Measurements from ENCODE around the gene MEF2C.
A peak's percentile ranks its signal among the peaks of the same experiment; 100 is the strongest.

MEF2C gene

GRCh38 chr5:88708682-88709398 lies 174.1 kb downstream of the MEF2C start:
- DNase-seq, result no peak

- DNase-seq, result no peak
Observed at GRCh38 chr5:88708021-88708420, 175.0 kb downstream of the MEF2C start.

- no peak for DNase-seq
Observed at GRCh38 chr5:88707216-88707965, 175.6 kb downstream of the MEF2C start.

- no peak for DNase-seq
Observed at GRCh38 chr5:88702332-88702731, 180.7 kb downstream of the MEF2C start.

GRCh38 chr5:88700121-88700520 lies 182.9 kb downstream of the MEF2C start:
- DNase-seq, result no peak

- DNase-seq, result no peak
Observed at GRCh38 chr5:88698290-88698689, 184.7 kb downstream of the MEF2C start.

- DNase-seq, result no peak
Observed at GRCh38 chr5:88696466-88696865, 186.5 kb downstream of the MEF2C start.

GRCh38 chr5:88695931-88696330 lies 187.1 kb downstream of the MEF2C start:
- no peak for DNase-seq

GRCh38 chr5:88695232-88695631 lies 187.8 kb downstream of the MEF2C start:
- no peak for DNase-seq

- no peak for DNase-seq
Observed at GRCh38 chr5:88694023-88694679, 188.8 kb downstream of the MEF2C start.

GRCh38 chr5:88693071-88693932 lies 189.7 kb downstream of the MEF2C start:
- no peak for DNase-seq

GRCh38 chr5:88691945-88692868 lies 190.8 kb downstream of the MEF2C start:
- no peak for DNase-seq

- no peak for DNase-seq
Observed at GRCh38 chr5:88691230-88691582, 191.8 kb downstream of the MEF2C start.

GRCh38 chr5:88690409-88691229 lies 192.4 kb downstream of the MEF2C start:
- DNase-seq, result peak; percentile 12

GRCh38 chr5:88689668-88690408 lies 193.1 kb downstream of the MEF2C start:
- no peak for DNase-seq

- no peak for DNase-seq
Observed at GRCh38 chr5:88688984-88689667, 193.9 kb downstream of the MEF2C start.

- no peak for DNase-seq
Observed at GRCh38 chr5:88688156-88688983, 194.6 kb downstream of the MEF2C start.

- no peak for DNase-seq
Observed at GRCh38 chr5:88687373-88687911, 195.5 kb downstream of the MEF2C start.
